GM12874 (cell line): Measurements from ENCODE around the gene LRRC8E.

Experiments used
- TF ChIP-seq, protein P1 (sequence below): IDR thresholded peaks from 2 replicates; pipeline ENCODE4 v1.5.1; 2011; ENCODE audit warnings: low read depth, mild to moderate bottlenecking, control low read depth, low read length, moderate library complexity; ENCODE audit not compliant: insufficient read depth

LRRC8E gene

DNA sequence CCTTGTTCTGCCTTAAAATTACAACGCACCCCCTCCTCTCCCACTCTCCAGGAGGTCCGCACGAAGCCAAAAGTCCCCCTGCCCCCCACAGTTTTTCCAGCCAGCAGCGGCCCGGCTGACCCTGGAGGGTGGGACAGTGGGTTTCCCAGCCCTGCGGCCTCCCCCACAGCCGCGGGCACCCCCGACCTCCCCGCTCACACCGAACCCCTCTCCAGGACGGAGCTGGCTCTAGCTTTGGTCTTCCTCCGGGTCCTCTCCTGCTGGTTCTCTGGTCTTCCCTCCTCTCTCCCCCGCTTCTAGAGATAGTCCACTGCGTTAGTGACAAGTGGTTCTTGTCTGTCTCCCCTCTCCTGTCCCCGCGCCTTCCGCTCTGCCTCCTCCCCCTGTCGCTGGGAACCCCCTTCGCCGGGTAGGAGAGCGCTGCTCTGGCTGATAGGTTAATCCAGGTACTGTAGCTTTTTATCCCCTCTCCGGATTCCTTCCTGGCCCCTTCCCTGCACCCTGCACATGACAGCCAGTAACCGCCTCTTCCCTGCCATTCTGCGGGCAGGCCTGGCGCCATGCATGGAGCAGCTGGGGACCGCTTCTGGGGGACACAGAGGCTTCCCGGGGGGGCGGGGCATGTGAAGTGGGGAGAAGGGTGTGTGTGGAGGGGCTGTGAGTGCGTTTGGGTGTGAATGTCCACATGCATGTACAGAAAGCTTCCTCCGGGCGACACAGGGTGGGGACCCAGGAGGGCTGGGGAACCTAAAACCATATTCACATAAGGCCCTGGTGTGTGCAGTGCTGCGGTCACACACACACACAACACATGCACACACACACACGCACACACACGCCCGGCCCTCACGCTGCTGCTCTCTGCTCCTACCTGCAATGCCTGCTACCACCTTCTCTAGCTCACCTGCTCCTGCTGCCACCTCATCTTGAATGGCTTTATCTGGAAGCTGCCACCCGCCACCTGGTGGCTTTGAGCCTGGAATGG is 31.3 kb upstream of the LRRC8E start:
- TF ChIP-seq, protein P1, sequence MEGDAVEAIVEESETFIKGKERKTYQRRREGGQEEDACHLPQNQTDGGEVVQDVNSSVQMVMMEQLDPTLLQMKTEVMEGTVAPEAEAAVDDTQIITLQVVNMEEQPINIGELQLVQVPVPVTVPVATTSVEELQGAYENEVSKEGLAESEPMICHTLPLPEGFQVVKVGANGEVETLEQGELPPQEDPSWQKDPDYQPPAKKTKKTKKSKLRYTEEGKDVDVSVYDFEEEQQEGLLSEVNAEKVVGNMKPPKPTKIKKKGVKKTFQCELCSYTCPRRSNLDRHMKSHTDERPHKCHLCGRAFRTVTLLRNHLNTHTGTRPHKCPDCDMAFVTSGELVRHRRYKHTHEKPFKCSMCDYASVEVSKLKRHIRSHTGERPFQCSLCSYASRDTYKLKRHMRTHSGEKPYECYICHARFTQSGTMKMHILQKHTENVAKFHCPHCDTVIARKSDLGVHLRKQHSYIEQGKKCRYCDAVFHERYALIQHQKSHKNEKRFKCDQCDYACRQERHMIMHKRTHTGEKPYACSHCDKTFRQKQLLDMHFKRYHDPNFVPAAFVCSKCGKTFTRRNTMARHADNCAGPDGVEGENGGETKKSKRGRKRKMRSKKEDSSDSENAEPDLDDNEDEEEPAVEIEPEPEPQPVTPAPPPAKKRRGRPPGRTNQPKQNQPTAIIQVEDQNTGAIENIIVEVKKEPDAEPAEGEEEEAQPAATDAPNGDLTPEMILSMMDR: no peak

DNA sequence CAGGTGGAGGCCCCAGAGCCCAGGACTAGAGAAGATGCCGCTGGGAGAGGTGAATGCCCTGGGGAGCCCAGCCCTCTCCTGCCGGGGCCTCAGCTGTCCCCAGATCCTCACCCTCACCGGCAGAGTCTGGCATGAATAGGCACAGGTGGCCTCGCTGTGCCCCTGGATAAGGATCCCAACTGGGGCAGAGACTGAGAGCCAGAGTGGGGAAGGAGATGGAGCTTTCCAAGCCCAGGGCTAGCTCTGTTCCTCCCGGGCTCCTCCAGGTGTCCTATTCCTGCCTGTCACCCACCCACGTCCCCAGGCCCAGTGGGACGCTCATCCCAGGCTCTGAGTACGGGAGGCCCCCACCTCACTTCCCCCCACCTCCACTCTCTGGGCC is 30.6 kb upstream of the LRRC8E start:
- TF ChIP-seq, protein P1: no peak

DNA sequence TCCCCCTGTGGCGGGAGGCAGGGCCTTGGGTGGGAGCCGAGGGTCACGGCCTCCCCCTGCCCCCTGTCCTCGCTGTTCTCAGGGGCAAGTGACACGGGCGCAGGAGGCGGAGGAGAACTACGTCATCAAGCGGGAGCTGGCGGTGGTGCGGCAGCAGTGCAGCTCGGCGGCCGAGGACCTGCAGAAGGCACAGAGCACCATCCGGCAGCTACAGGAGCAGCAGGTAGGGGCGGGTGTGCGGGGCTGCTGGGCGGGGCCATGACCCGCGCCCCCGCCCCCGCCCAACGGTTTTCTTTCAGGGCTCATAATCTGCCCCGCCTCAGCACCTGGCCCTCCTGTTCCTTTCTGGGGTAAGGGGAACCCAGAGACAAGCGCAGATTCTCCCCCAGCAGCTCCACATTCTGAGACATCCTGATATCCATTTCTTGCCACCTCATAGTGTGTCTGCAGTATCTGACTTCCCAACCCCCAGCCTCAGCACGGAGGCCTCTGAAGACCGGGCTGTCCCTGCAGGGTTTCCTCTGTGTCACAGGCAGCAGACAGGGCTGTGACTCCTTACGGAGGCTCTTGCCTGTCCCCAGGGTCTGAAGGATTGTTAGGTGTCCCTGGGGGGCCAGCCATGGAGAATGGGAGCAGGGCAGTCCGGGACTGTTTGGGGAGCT is 30.1 kb upstream of the LRRC8E start:
- TF ChIP-seq, protein P1: no peak

DNA sequence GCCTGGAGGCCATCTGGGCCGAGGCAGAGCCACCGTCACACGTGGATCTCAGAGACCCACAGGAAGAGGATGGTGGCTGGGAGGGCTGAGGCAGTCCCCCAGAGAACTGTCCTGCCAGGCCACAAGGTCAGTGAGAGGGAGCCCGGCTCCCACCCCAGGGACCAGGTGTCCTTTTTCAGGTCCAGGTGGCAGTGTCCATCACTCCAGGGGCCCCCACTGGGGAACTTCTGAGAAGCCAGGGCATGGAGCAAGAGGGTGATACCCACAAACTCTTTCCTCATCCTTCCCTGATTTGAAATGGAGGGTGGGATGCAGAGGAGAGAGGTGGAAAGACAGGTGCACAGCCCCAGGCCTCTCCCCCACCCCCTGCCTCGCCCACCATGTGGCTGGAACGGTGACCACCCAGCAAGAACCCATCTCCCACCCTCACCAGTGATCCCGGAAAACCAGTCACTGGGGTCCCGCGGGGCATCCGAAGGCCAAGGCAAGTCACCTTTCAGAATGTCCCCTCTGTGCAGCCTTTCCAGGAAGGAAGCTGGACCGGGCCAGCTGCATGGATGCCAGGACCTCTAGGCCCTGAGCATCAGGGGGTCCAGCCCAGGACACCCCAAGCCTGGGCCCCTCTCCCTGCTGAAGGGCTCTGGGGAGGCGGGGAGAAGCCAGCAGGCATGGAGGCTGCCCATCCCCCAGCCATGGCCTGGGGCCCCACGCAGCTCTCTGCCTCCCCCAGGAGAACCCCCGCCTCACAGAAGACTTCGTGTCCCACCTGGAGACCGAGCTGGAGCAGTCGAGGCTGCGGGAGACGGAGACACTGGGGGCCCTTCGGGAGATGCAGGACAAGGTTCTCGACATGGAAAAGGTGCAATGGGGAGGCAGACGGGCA is 28.2 kb upstream of the LRRC8E start:
- TF ChIP-seq, protein P1: no peak

DNA sequence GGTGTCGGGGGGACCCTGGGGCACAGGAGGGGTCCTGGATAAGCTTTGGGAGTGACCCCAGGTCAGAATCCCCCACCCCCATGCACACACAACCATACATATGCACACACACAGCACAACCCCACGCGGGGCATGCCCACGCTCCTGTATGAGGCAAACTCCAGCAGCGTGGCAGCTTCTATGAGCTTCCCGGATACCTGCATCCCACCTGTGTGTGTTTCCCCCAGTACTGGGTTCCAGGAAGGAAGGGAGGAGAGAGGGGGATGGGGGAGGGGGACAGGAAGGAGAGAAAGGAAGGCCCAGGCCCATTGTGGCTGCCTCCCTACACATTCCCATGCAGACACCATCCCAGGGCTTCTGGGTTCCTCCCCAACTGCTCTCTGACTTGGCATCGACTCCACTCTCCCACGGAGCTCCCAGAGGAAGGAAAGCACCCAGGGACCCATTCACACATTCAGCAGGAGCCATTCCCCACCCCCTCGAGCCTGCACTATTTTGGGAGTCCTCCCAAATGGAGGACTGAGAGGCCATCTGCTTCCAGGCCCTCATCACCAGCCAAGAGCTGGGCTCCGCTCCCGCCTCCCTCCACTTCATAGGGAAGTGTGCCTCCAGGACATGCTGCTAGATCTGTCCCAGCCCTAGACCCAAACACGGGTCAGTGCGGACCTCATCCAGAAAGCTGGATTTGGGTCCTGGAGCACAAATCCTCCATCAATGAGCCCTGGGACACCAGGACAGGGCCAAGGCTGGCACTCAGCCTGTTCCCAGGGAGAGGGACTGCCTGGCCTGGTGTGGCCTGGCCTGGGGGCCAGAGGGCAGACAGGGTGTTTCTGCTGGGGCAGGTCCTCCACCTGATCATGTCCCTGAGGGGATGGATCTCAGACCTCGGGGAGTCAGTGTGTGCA is 27.3 kb upstream of the LRRC8E start:
- TF ChIP-seq, protein P1: no peak

DNA sequence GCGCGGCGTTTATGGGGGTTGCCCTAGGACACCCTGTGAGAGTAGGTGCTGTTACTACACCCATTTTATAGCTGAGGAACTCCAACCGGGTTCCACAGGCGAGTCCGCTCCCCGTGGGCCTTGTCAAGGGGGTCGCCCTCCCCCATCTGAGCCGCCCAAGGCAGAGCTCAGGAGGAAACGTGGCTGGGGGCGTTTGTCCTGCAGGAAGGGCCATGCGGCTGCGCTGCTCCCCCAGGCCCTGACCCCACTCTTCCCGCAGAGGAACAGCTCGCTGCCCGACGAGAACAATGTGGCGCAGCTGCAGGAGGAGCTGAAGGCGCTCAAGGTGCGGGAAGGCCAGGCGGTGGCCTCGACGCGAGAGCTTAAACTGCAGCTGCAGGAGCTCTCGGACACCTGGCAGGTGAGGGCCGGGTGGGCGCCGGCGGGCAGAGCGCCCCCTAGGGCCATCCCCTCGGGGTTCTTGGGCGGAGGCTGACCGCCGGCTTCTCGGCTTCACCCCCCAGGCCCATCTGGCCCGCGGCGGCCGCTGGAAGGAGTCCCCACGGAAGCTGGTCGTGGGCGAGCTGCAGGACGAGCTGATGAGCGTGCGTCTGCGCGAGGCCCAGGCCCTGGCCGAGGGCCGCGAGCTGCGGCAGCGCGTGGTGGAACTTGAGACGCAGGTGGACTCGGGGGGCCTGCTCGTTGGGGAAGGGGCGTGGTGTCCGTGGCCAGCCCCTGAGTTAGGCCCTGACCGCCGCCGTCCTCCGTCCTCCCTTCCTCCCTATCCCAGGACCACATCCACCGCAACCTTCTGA is 26.5 kb upstream of the LRRC8E start:
- TF ChIP-seq, protein P1: peak; percentile 35; the same call in 1 of the 2 replicates
